Measurements from ENCODE around the gene ATF5.

ATF5 gene

DNA sequence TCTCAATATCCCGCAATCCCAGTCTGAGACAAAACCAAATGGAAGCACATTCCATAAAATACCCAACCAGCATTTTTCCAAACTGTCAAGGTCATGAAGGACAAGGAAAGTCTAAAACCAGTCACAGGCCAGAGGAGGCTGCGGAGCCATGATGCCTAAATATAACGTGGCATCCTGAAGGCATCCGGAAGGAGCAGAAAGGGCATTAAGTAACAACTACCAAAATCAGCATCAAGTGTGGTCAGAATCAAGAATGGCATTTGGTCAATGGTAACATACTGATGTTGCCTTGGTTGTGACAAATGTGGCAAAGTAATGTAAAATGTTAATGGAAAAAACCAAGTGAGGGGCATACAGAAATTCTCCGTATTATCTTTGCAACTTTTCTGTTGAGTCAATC is 3.5 kb upstream of the ATF5 start:
- Mint-ChIP-seq H3K36me3 (peaks cover 68% of the 10 kb centered on the region), H3K9me3 (peaks cover 5% of the 10 kb centered on the region), H3K4me3 (peak overlapping the region; percentile 79), H3K27me3 (no peaks in the 10 kb centered on the region), H3K4me1 (peaks cover 77% of the 10 kb centered on the region), H3K27ac (peak overlapping the region; percentile 89)
- no peak for ATAC-seq

DNA sequence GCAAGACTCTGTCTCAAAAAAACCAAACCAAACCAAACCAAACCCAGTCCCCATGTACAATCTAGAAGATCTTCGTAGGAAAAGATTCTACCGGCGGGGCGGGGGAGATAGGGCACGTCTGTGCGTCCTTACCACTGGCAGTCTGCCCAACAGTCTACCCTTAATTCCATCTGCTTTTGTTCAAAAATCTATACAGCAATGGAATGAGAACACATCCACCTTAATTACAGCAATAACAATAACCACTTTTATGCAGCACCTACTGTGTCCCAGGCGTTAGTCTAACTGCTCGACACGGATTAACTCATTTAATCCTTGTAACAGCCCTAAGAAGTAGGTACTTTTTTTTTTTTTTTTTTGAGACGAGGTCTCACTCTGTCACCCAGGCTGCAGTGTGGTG is 2.5 kb upstream of the ATF5 start:
- no peak for ATAC-seq
- Mint-ChIP-seq H3K9me3 (peaks cover 5% of the 10 kb centered on the region), H3K36me3 (peaks cover 68% of the 10 kb centered on the region), H3K4me1 (peaks cover 77% of the 10 kb centered on the region), H3K27me3 (no peaks in the 10 kb centered on the region), H3K4me3 (peak overlapping the region; percentile 49), H3K27ac (no peak overlapping the region)

DNA sequence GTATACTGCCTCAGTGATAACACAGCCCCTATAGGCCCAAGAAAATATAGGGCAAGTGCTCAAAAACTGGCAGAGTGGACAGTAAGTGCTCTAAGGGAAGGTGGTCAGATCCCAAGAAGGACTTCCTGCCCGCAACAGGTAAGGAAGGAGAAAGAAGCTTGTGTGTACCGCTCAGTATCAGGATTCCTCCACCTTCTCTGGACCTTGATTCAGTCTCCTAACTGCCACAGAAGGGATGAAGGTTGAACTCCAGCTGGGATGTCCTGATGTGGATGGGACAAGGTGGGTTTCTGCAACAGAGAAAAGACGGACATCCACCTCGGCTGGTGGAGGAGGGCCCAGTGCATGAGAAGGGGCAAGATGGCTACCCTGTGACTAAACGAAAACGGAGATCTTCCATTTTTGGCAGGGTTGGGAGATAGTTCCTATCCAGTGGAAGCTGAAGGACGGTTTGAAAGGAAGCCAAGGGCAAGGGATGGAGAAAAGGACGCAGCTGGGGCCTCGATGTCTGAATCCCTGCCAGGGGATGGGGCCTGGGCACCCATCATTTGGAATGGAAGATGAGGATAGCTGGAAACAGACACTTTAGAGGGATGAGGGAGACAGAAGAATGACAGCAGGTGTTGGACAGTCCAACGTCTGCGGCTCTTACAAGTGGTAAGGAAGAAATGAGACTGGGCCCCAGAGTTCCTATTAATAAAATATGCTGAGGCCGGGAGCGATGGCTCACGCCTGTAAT is 1.3 kb upstream of the ATF5 start:
- no peaks in the 10 kb centered on the region for H3K27me3 Mint-ChIP-seq
- peaks cover 8% of the 10 kb centered on the region for H3K9me3 Mint-ChIP-seq
- H3K36me3 Mint-ChIP-seq = peaks cover 72% of the 10 kb centered on the region
- H3K4me1 Mint-ChIP-seq = peaks cover 74% of the 10 kb centered on the region
- H3K27ac Mint-ChIP-seq = peak overlapping the region; percentile 95
- H3K4me3 Mint-ChIP-seq = peak overlapping the region; percentile 90
- no peak for ATAC-seq

DNA sequence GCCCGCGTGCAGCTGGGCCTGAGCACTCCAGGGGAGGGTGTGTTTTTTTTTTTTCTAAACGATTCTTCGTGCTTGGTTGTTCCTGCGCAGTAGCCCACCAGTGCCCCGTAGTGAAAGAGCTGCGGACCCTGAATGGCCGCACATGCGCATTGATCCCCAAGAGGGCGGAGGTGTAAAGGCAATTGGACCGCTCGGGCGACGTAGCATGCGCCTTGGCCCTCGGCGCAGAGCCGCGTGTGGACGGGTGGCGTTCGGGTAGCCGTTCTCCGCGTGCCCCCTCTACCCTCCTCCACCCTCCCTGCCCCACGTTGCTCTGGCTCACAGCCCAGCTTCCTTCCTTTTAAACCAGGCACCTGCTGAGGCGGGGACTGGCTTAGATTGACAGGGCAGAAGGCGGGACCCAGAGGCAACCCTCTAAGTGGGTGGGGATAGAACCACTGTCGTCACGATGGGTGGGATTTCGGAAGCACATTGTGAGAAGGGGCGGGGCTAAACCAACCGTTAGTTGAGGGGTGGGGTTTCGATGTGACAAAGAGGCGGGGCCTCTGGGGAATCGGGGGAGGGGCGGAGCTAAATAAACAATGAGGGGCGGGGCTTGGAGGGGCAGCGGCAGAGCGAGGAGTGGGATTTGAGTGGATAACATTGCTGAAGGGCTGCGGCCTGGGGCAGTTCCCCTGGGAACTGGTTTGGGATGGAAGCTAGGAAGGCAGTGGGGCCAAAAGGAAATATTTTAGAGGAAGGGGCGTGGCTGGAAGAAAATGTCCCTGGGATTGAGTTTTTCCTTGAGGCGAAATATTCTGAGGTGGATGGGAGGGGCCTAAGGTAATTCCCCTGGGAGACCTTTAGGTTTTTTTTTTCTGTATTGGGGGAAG is 842 bp downstream of the ATF5 start:
- H3K9me3 Mint-ChIP-seq = peaks cover 8% of the 10 kb centered on the region
- H3K27me3 Mint-ChIP-seq = no peaks in the 10 kb centered on the region
- peaks cover 69% of the 10 kb centered on the region for H3K36me3 Mint-ChIP-seq
- peaks cover 60% of the 10 kb centered on the region for H3K4me1 Mint-ChIP-seq
- H3K27ac Mint-ChIP-seq = peak overlapping the region; percentile 95
- H3K4me3 Mint-ChIP-seq = peak overlapping the region; percentile 90
- peak; percentile 94 for ATAC-seq

DNA sequence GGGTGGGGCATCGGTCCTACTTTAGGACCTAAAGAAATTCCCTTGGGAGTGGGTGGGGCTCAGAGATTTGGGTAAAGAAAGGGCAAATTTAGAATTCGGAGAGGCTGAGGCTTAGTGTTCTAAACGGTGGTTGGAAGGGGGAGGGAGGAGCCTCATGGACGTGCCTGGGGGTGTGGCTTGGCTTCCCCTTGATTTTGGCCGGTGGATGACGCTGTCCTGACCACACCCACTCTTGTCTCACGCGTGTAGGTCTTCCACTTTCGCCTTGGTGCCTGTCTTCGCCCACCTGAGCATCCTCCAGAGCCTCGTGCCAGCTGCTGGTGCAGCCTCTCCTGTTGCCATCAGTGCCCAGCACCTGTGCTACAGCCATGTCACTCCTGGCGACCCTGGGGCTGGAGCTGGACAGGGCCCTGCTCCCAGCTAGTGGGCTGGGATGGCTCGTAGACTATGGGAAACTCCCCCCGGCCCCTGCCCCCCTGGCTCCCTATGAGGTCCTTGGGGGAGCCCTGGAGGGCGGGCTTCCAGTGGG is 1.5 kb downstream of the ATF5 start:
- Mint-ChIP-seq H3K36me3 (peaks cover 65% of the 10 kb centered on the region), H3K4me1 (peaks cover 53% of the 10 kb centered on the region), H3K9me3 (peaks cover 8% of the 10 kb centered on the region), H3K27ac (peak overlapping the region; percentile 95), H3K27me3 (no peaks in the 10 kb centered on the region), H3K4me3 (peak overlapping the region; percentile 90)
- no peak for ATAC-seq

DNA sequence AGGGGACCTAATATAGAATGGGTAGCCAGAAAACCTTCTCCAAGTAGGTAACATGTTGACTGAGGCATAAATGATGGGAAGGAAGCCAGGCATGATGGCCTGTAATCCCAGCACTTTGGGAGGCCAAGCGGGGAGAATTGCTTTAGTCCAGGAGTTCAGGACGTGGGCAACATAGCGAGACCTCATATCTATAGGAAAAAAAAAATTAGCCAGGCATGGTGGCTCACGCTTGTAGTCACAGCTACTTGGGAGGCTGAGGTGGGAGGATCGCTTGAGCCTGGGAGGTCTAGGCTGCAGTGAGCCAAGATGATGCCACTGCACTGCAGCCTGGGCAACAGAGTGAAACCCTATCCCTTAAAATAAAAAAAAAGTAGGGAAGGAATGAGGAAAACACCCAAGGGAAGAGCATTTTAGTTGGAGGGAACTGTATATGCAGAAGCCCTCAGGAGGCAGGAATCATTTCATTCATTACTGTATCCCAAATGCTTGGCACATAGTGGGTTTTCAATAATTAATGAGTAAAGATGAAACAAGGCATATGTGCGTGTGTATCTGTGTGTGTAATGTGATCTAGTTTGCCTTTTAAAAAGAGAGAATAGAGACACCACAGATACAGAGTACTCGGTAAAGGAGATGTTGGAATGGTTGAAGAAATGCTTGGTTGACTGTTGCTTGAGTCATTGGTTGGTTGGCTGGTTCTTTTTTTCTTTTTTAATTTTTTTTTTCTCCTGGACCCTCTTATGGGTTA is 2.5 kb downstream of the ATF5 start:
- no peak for ATAC-seq
- H3K4me3 Mint-ChIP-seq = peak overlapping the region; percentile 90
- peaks cover 8% of the 10 kb centered on the region for H3K9me3 Mint-ChIP-seq
- no peak overlapping the region for H3K27ac Mint-ChIP-seq
- H3K36me3 Mint-ChIP-seq = peaks cover 62% of the 10 kb centered on the region
- peaks cover 48% of the 10 kb centered on the region for H3K4me1 Mint-ChIP-seq
- H3K27me3 Mint-ChIP-seq = no peaks in the 10 kb centered on the region

DNA sequence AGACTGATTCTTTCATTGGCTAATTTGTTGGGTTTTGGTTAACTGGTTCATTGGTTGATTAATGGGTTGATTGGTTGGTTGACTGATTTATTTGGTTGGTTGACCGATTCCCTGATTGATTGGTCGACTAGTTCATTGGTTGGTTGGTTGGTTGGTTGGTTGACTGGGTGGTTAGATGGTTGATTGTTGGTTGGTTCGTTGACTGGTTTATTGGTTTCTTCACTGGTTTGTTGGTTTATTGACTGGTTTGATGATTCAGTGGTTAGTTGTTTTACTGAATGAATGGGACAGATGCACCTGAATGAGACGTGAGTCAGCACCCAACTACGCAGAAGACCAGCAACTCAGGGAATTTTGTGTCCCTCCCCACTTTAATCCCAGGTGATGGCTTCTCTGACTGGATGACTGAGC is 3.0 kb downstream of the ATF5 start:
- Mint-ChIP-seq H3K4me3 (peak overlapping the region; percentile 22), H3K27ac (no peak overlapping the region), H3K27me3 (no peaks in the 10 kb centered on the region), H3K9me3 (peaks cover 8% of the 10 kb centered on the region), H3K4me1 (peaks cover 48% of the 10 kb centered on the region), H3K36me3 (peaks cover 59% of the 10 kb centered on the region)
- ATAC-seq = no peak

DNA sequence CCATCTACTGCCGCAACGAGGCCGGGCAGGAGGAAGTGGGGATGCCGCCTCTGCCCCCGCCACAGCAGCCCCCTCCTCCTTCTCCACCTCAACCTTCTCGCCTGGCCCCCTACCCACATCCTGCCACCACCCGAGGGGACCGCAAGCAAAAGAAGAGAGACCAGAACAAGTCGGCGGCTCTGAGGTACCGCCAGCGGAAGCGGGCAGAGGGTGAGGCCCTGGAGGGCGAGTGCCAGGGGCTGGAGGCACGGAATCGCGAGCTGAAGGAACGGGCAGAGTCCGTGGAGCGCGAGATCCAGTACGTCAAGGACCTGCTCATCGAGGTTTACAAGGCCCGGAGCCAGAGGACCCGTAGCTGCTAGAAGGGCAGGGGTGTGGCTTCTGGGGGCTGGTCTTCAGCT is 3.7 kb downstream of the ATF5 start:
- no peaks in the 10 kb centered on the region for H3K27me3 Mint-ChIP-seq
- H3K36me3 Mint-ChIP-seq = peaks cover 53% of the 10 kb centered on the region
- peaks cover 49% of the 10 kb centered on the region for H3K4me1 Mint-ChIP-seq
- ATAC-seq = no peak
- no peak overlapping the region for H3K27ac Mint-ChIP-seq
- no peak overlapping the region for H3K4me3 Mint-ChIP-seq
- H3K9me3 Mint-ChIP-seq = peaks cover 8% of the 10 kb centered on the region

DNA sequence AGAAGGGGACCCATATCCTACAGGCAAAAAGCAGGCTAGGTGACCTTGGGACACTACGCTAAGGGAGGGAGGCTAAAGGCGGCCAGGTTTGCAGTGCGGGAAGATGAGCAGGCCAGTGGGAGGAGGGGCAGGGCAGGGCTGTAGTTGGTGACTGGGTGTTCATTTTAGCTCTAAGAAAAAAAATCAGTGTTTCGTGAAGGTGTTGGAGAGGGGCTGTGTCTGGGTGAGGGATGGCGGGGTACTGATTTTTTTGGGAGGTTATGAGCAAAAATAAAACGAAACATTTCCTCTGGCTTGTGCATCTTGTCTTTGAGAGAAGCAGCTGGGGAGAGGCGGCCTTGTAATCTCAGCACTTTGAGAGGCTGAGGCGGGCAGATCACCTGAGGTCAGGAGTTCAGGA is 4.6 kb downstream of the ATF5 start:
- peaks cover 46% of the 10 kb centered on the region for H3K4me1 Mint-ChIP-seq
- H3K27me3 Mint-ChIP-seq = no peaks in the 10 kb centered on the region
- H3K4me3 Mint-ChIP-seq = no peak overlapping the region
- H3K27ac Mint-ChIP-seq = peak overlapping the region; percentile 7
- H3K9me3 Mint-ChIP-seq = peaks cover 8% of the 10 kb centered on the region
- no peak for ATAC-seq
- H3K36me3 Mint-ChIP-seq = peaks cover 50% of the 10 kb centered on the region

DNA sequence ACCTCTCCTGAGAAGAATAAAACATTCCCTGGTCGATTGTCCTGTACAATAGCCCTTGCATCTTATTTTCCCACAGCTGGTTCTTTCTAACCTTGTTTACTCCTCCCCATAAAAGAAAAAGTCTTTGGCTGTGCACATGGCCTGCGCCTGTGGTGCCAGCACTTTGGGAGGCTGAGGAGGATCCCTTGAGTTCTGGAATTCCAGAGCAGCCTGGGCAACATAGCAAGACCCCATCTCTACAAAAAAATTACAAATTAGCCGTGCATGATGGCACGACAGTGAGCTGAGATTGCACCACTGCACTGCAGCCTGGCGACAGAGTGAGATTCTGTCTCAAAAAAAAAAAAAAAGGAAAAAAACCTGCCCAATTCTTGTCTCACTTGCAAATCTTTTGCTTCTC is 7.5 kb downstream of the ATF5 start:
- H3K4me3 Mint-ChIP-seq = no peak overlapping the region
- peaks cover 3% of the 10 kb centered on the region for H3K9me3 Mint-ChIP-seq
- H3K27ac Mint-ChIP-seq = no peak overlapping the region
- ATAC-seq = no peak
- H3K36me3 Mint-ChIP-seq = peaks cover 23% of the 10 kb centered on the region
- H3K27me3 Mint-ChIP-seq = peaks cover 11% of the 10 kb centered on the region
- H3K4me1 Mint-ChIP-seq = peaks cover 26% of the 10 kb centered on the region

DNA sequence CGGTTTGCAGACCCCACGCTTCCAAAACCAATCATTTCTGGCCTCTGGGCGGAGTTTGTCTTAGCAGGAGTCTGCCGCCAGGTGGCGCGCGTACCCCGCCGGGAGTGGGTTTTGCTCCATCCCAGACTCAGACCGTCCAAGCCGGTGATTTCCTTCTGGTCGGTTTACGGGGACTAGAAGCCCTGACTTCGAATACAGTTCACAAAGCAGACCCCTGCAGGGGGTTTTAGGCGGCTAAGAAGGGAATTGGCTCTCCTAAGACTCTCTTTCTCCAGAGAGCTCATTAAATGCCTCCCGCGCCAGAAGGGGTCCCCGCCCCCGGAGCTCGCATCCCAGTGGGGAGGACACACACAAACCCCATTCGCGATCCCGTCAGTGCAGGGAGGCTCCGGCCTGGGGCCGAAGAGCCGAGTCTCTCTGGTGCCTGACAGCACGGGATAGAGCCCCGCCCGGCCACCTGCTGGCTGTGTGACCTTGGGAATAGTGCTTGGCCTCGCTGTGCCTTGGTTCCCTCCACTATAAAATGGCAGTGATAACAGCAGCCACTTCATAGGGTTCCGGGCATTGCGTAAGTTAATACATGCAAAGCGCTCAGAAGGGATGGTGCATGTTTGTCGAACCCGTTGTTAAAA is 8.9 kb downstream of the ATF5 start:
- Mint-ChIP-seq H3K27ac (no peak overlapping the region), H3K4me3 (peak overlapping the region; percentile 44), H3K9me3 (no peaks in the 10 kb centered on the region), H3K36me3 (peaks cover 10% of the 10 kb centered on the region), H3K27me3 (peaks cover 16% of the 10 kb centered on the region), H3K4me1 (peaks cover 18% of the 10 kb centered on the region)
- ATAC-seq = peak; percentile 77

DNA sequence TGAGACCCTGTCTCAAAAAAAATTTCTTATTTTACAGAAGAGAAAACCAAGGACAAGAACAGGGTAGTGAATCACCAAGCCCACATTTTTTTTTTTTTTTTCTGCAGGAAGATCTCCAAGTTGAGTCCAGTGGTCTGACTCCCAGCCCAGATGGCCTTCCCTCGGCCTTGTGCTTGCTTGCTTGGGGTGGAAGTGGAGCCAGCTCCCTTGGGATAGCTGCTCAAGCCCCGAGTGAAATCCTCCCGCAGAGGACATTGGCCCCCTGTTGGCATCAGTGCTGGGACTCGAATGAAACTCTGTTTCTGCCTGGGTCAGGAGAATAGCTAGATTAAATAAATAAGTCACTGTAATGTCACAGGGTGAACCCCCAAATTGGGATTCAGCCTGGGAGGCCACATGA is 9.7 kb downstream of the ATF5 start:
- Mint-ChIP-seq H3K4me1 (peaks cover 15% of the 10 kb centered on the region), H3K4me3 (no peak overlapping the region), H3K9me3 (no peaks in the 10 kb centered on the region), H3K36me3 (peaks cover 2% of the 10 kb centered on the region), H3K27ac (no peak overlapping the region), H3K27me3 (peaks cover 24% of the 10 kb centered on the region)
- ATAC-seq = no peak

DNA sequence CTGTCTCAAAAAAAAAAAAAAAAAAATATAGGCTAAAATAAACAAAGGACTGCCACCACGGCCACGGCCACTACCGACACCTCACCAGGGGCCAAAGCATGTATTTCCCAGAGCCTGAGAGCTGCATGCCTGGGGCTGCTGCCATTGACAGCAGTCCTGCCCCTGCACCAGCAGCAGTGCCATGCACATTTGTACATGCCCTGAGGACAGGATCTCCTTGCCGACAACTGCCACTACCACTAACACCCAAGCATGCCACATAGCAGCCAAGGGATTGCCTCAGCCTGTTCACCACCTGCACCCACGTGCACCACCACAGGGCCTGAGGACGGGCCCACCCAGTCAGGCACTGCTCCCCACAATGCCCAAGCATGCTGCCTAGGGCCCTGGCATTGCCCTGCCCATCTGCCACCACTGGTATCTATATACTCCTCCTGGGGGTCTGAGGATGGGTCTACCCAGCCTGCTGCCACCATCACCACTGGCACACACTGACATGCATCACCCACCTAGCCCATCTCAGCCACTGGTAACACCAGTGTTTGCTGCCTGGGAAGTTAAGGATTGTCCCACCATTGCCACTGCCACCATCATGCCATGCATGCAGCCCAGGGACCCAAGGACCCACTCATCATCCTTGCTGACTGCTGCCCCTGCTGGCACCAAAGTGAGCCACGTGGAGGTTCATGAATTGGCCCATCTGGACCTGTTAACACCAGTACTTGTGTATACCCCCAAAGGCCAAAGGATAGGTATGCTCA is 10.9 kb downstream of the ATF5 start:
- H3K4me3 Mint-ChIP-seq = no peak overlapping the region
- no peaks in the 10 kb centered on the region for H3K36me3 Mint-ChIP-seq
- peaks cover 22% of the 10 kb centered on the region for H3K4me1 Mint-ChIP-seq
- peaks cover 27% of the 10 kb centered on the region for H3K27me3 Mint-ChIP-seq
- H3K9me3 Mint-ChIP-seq = peaks cover 3% of the 10 kb centered on the region
- H3K27ac Mint-ChIP-seq = no peak overlapping the region
- ATAC-seq = no peak

DNA sequence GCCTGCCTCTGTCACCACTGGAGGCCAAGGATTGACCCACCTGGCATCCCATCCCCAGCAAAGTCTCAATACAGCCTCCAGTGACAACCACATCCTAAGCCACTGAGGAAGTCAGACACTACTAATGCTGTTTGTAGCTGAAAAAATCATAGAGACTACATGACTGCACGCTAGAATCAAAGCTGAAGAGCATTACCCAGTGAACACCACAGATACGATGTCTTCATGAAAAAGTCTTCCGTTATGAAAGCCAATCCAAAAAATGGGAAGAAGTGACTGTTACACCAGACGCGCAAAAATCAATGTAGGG is 11.4 kb downstream of the ATF5 start:
- H3K27me3 Mint-ChIP-seq = peaks cover 27% of the 10 kb centered on the region
- no peak overlapping the region for H3K27ac Mint-ChIP-seq
- no peaks in the 10 kb centered on the region for H3K36me3 Mint-ChIP-seq
- no peak overlapping the region for H3K4me3 Mint-ChIP-seq
- peaks cover 28% of the 10 kb centered on the region for H3K4me1 Mint-ChIP-seq
- H3K9me3 Mint-ChIP-seq = peaks cover 3% of the 10 kb centered on the region
- ATAC-seq = no peak
